BJ (cell line): ENCODE results near the gene LRRC8D. TPM values are rescaled to one million over a fixed set of nuclear protein-coding genes. Genes with fewer than 3 reads are reported as not detected.
"Not testable (repeated sequence)": the region's sequence is repeated elsewhere in the genome, so short reads cannot be mapped to it uniquely, and the experiment has no call there.

Experiments used
- CTCF ChIA-PET: fragments of 350-600 bp; formaldehyde crosslinking; extraction: SDS; loops from one replicate; lab custom pipeline; 2021; ENCODE audit warnings: antibody characterized with exemption, inconsistent platforms; lab: Yijun Ruan, JAX
- POLR2A ChIA-PET: fragments of 300-600 bp; sonication (Branson Sonifier 250); formaldehyde crosslinking; extraction: SDS; loops from one replicate; lab custom pipeline; 2021; ENCODE audit warnings: antibody characterized with exemption; lab: Charles Lee
- DNase-seq: peaks from one replicate; pipeline ENCODE4 v3.0.0-alpha.2; 2011; ENCODE audit warnings: low read depth
- H3K27me3 ChIP-seq: 2 replicates; pipeline ENCODE4 v1.6.0; 2011; ENCODE audit warnings: low read length; ENCODE audit not compliant: control insufficient read depth, insufficient read depth
- H3K36me3 ChIP-seq: 2 replicates; pipeline ENCODE4 v1.5.1; 2011; ENCODE audit warnings: low read length; ENCODE audit not compliant: control insufficient read depth, insufficient read depth
- H3K4me3 ChIP-seq: 2 replicates; pipeline ENCODE4 v1.5.1; 2011; ENCODE audit warnings: low read depth, mild to moderate bottlenecking, control low read depth, low read length
- polyA plus RNA-seq: library from polyadenylated mRNA; depleted of rRNA; stranded (reverse); fragments of >200 nt; gene quantifications from 2 replicates; pipeline ENCODE4 v1.2.3, GENCODE V29; 2011
- TF ChIP-seq, protein P1 (sequence below): IDR thresholded peaks from 2 replicates; pipeline ENCODE4 v1.5.1; 2011; ENCODE audit warnings: low read depth, mild to moderate bottlenecking, control low read depth, inconsistent platforms, low read length, moderate library complexity; ENCODE audit not compliant: insufficient read depth

The LRRC8D gene
- polyA plus RNA-seq, 1 experiment = 51.9 TPM

DNA sequence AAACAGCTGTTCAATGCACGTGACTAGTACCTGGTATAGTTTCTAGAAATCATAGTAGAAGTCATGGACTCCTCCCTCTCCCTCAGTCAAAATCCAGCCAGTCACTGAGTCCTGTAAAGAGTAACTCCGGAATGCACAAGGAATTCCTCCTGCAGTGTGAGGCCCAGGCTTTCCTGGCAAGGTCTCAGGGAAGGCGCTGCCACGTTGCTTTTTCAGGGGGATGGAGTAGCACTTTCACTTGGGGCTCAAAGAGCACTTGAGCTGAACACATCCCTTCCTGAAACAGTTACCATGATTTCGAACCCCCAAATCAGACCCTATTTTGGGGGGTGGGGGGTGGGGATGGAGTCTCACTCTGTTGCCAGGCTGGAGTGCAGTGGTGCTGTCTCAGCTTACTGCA lies 26.4 kb upstream of the LRRC8D start:
- Histone ChIP-seq H3K36me3 (no peaks in the 10 kb centered on the region), H3K27me3 (no peaks in the 10 kb centered on the region; the same call in 1 of the 2 replicates), H3K4me3 (no peak overlapping the region)
- ChIA-PET POLR2A (no interaction called here), CTCF (interaction anchor here (1.1 to 1.8 kb wide), 3 partner anchors 10 to 14 kb away, joined by 3 to 7 read pairs (median 4); no protein-coding TSS in a partner anchor)
- TF ChIP-seq, protein P1, sequence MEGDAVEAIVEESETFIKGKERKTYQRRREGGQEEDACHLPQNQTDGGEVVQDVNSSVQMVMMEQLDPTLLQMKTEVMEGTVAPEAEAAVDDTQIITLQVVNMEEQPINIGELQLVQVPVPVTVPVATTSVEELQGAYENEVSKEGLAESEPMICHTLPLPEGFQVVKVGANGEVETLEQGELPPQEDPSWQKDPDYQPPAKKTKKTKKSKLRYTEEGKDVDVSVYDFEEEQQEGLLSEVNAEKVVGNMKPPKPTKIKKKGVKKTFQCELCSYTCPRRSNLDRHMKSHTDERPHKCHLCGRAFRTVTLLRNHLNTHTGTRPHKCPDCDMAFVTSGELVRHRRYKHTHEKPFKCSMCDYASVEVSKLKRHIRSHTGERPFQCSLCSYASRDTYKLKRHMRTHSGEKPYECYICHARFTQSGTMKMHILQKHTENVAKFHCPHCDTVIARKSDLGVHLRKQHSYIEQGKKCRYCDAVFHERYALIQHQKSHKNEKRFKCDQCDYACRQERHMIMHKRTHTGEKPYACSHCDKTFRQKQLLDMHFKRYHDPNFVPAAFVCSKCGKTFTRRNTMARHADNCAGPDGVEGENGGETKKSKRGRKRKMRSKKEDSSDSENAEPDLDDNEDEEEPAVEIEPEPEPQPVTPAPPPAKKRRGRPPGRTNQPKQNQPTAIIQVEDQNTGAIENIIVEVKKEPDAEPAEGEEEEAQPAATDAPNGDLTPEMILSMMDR = no peak
- DNase-seq = no peak

GRCh38 chr1:89795571-89795970 lies 25.3 kb upstream of the LRRC8D start:
- H3K36me3 ChIP-seq, DNase-seq, POLR2A ChIA-PET, H3K4me3 ChIP-seq, H3K27me3 ChIP-seq: not testable (repeated sequence)
- CTCF ChIA-PET = interaction anchor here (1.0 to 1.6 kb wide), 3 partner anchors 9 to 193 kb away, joined by 3 to 4 read pairs (median 3); partner anchors contain the start of gene LRRC8D

- H3K36me3 ChIP-seq, POLR2A ChIA-PET, H3K4me3 ChIP-seq, H3K27me3 ChIP-seq, DNase-seq, CTCF ChIA-PET: not testable (repeated sequence)
Measured at GRCh38 chr1:89797876-89798275, 23.0 kb upstream of the LRRC8D start.

GRCh38 chr1:89799495-89799894 lies 21.3 kb upstream of the LRRC8D start:
- ChIA-PET CTCF (interaction anchor here (6.4 kb wide), 1 partner anchor 187 kb away, joined by 73 read pairs; no protein-coding TSS in a partner anchor), POLR2A (no interaction called here)
- no peak for DNase-seq
- H3K36me3 ChIP-seq = no peaks in the 10 kb centered on the region
- no peaks in the 10 kb centered on the region for H3K27me3 ChIP-seq
- TF ChIP-seq, protein P1 = no peak
- no peak overlapping the region for H3K4me3 ChIP-seq

- ChIA-PET POLR2A (no interaction called here), CTCF (interaction anchor here (6.4 kb wide), 1 partner anchor 186 kb away, joined by 73 read pairs; no protein-coding TSS in a partner anchor)
- Histone ChIP-seq H3K27me3 (no peaks in the 10 kb centered on the region), H3K36me3 (no peaks in the 10 kb centered on the region), H3K4me3 (no peak overlapping the region)
- TF ChIP-seq, protein P1 = no peak
- no peak for DNase-seq
Measured at GRCh38 chr1:89800022-89800655, 20.7 kb upstream of the LRRC8D start.

DNA sequence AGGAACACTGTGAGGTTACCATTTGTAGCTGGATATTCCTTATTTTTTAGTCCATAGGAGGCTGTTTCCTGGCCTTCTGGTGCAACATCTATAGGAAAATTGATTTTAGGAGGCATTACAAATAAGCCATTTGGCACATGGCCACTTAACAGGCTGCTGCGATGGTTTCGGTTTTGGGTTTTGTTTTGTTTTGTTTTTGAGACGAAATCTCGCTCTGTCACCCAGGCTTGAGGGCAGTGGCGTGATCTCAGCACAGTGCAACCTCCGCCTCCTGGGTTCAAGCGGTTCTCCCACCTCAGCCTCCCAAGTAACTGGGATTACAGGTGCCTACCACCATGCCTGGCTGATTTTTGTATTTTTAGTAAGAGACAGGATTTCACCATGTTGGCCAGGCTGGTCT lies 20.1 kb upstream of the LRRC8D start:
- CTCF ChIA-PET = interaction anchor here (0.6 to 6.4 kb wide), 4 partner anchors 11 to 186 kb away, joined by 3 to 73 read pairs (median 4); no protein-coding TSS in a partner anchor
- DNase-seq = no peak
- H3K4me3 ChIP-seq = no peak overlapping the region
- POLR2A ChIA-PET = no interaction called here
- TF ChIP-seq, protein P1 = no peak
- H3K36me3 ChIP-seq = no peaks in the 10 kb centered on the region
- H3K27me3 ChIP-seq = no peaks in the 10 kb centered on the region
